Endodermal cell (in vitro differentiated cells): ENCODE measurements around the gene CMIP. TPM values are rescaled to one million over a fixed set of nuclear protein-coding genes. Genes with fewer than 3 reads are reported as not detected.

Experiments used
- DNase-seq: peaks from one replicate; pipeline ENCODE4 v3.0.0-alpha.2; 2017
- H3K27ac ChIP-seq: 2 replicates; pipeline ENCODE4 v1.5.1; 2013; ENCODE audit warnings: mild to moderate bottlenecking, low read depth, low read length, moderate library complexity
- H3K27me3 ChIP-seq: 2 replicates; pipeline ENCODE4 v1.6.1; 2013; ENCODE audit warnings: mild to moderate bottlenecking, low read length, moderate library complexity; ENCODE audit not compliant: insufficient read depth, control insufficient read depth, poor library complexity, severe bottlenecking
- H3K36me3 ChIP-seq: 2 replicates; pipeline ENCODE4 v1.7.0; 2013; ENCODE audit warnings: mild to moderate bottlenecking, low read length, moderate library complexity; ENCODE audit not compliant: control insufficient read depth, insufficient read depth
- H3K4me1 ChIP-seq: one replicate; pipeline ENCODE4 v1.7.0; 2013; ENCODE audit warnings: low read length; ENCODE audit not compliant: control insufficient read depth, insufficient read depth
- H3K4me3 ChIP-seq: 2 replicates; pipeline ENCODE4 v1.5.1; 2013; ENCODE audit warnings: mild to moderate bottlenecking, low read length, moderate library complexity
- H3K9ac ChIP-seq: 2 replicates; pipeline ENCODE4 v1.6.1; 2013; ENCODE audit warnings: mild to moderate bottlenecking, low read length, moderate library complexity; ENCODE audit not compliant: poor library complexity, severe bottlenecking; ENCODE audit errors: extremely low read depth
- H3K9me3 ChIP-seq: 2 replicates; pipeline ENCODE4 v1.6.1; 2013; ENCODE audit warnings: mild to moderate bottlenecking, low read length, moderate library complexity; ENCODE audit not compliant: control insufficient read depth
- H3K27ac Mint-ChIP-seq: 2 replicates; pipeline ENCODE4 v1.8.0; 2020; ENCODE audit warnings: mixed read lengths
- H3K27me3 Mint-ChIP-seq: 2 replicates; pipeline ENCODE4 v1.8.0; 2021; ENCODE audit warnings: mild to moderate bottlenecking, mixed read lengths; ENCODE audit not compliant: insufficient read depth
- H3K36me3 Mint-ChIP-seq: 2 replicates; pipeline ENCODE4 v1.8.0; 2020; ENCODE audit warnings: low read depth, mixed read lengths
- H3K4me1 Mint-ChIP-seq: 2 replicates; pipeline ENCODE4 v1.8.0; 2020; ENCODE audit warnings: mixed read lengths
- H3K4me3 Mint-ChIP-seq: 2 replicates; pipeline ENCODE4 v1.8.0; 2020; ENCODE audit warnings: mild to moderate bottlenecking, moderate library complexity, mixed read lengths
- H3K9me3 Mint-ChIP-seq: 2 replicates; pipeline ENCODE4 v1.8.0; 2020; ENCODE audit warnings: mild to moderate bottlenecking, mixed read lengths
- CTCF ChIP-seq: fragments of 200-600 bp; sonication (generic); conservative IDR thresholded peaks from 2 replicates; pipeline ENCODE4 v1.5.0; 2021; ENCODE audit warnings: antibody characterized with exemption, mild to moderate bottlenecking
- WGBS, 2 experiments: methylation state at CpG; one replicate each; pipeline versions ENCODE4 v1.1.5 to v1.1.7; 2013; ENCODE audit warnings: missing lambda C conversion rate in 2 of 2, mixed read lengths in 1 of 2; ENCODE audit not compliant: insufficient coverage in 1 of 2, insufficient read length in 1 of 2; 5-methylcytosine and 5-hydroxymethylcytosine counted together
- total RNA-seq, 2 donors: library from RNA; stranded (reverse); fragmentation: NEBNext Ultra II Directional in 1 of 2; extraction: Animal tissue kit (Norgen Biotek cat#: 25700) in 1 of 2; gene quantifications; 2 replicates in 1 of 2; 3 replicates in 1 of 2; pipeline ENCODE4 v1.2.1, GENCODE V29; 2021

CMIP gene
- total RNA-seq, 2 donors from 2014 or later, result 64.0 to 64.7 TPM

- no peak for DNase-seq
- Mint-ChIP-seq H3K27me3 (no peaks in the 10 kb centered on the region), H3K9me3 (no peaks in the 10 kb centered on the region), H3K36me3 (peaks cover 9% of the 10 kb centered on the region), H3K27ac (no peak overlapping the region), H3K4me3 (no peak overlapping the region), H3K4me1 (peaks cover 16% of the 10 kb centered on the region)
- Histone ChIP-seq H3K9ac (no peak overlapping the region), H3K27ac (no peak overlapping the region), H3K9me3 (no peaks in the 10 kb centered on the region), H3K36me3 (peaks cover 5% of the 10 kb centered on the region), H3K4me3 (no peak overlapping the region), H3K4me1 (peaks cover 3% of the 10 kb centered on the region), H3K27me3 (no peaks in the 10 kb centered on the region)
- 97 to 100% methylated on average over 3 to 4 of the region's 4 CpGs for WGBS, 2 experiments
- no peak for TF ChIP-seq CTCF
Observed at GRCh38 chr16:81642107-81642436, 197.5 kb downstream of the CMIP start.

GRCh38 chr16:81642943-81643342, 198.3 kb downstream of the CMIP start:
- Histone ChIP-seq H3K27ac (no peak overlapping the region), H3K4me3 (no peak overlapping the region), H3K36me3 (peaks cover 5% of the 10 kb centered on the region), H3K9me3 (no peaks in the 10 kb centered on the region), H3K4me1 (peaks cover 9% of the 10 kb centered on the region), H3K9ac (no peak overlapping the region), H3K27me3 (no peaks in the 10 kb centered on the region)
- H3K9me3 Mint-ChIP-seq, result no peaks in the 10 kb centered on the region
- H3K4me1 Mint-ChIP-seq, result peaks cover 17% of the 10 kb centered on the region
- DNase-seq, result no peak
- no peak overlapping the region for H3K27ac Mint-ChIP-seq
- H3K27me3 Mint-ChIP-seq, result no peaks in the 10 kb centered on the region
- TF ChIP-seq CTCF, result no peak
- H3K36me3 Mint-ChIP-seq, result peaks cover 9% of the 10 kb centered on the region
- H3K4me3 Mint-ChIP-seq, result no peak overlapping the region
- 90 to 96% methylated on average over 5 of the region's 5 CpGs for WGBS, 2 experiments

GRCh38 chr16:81645266-81645694, 200.7 kb downstream of the CMIP start:
- H3K4me3 ChIP-seq, result no peak overlapping the region
- H3K4me1 ChIP-seq, result peaks cover 9% of the 10 kb centered on the region
- Mint-ChIP-seq H3K4me1 (peaks cover 17% of the 10 kb centered on the region), H3K9me3 (no peaks in the 10 kb centered on the region), H3K4me3 (no peak overlapping the region), H3K27me3 (no peaks in the 10 kb centered on the region), H3K36me3 (peaks cover 9% of the 10 kb centered on the region), H3K27ac (no peak overlapping the region)
- 79 to 91% methylated on average over 14 to 20 of the region's 20 CpGs for WGBS, 2 experiments
- DNase-seq, result peak; percentile 79
- no peaks in the 10 kb centered on the region for H3K27me3 ChIP-seq
- H3K9ac ChIP-seq, result no peak overlapping the region
- peaks cover 5% of the 10 kb centered on the region for H3K36me3 ChIP-seq
- H3K9me3 ChIP-seq, result no peaks in the 10 kb centered on the region
- no peak for TF ChIP-seq CTCF
- peak overlapping the region; percentile 84 for H3K27ac ChIP-seq
